Activated T-cell treated with anti-CD3 and anti-CD28 coated beads, Interleukin-2, amount 50 U/mL, for 24 hours (primary cell): ENCODE measurements around the gene XYLT1.

Experiments used
- DNase-seq: peaks from one replicate; pipeline ENCODE4 v3.0.0-alpha.2; 2020
- H3K27ac Mint-ChIP-seq: 2 replicates; pipeline ENCODE4 v1.8.0; 2020; ENCODE audit warnings: mild to moderate bottlenecking, mixed read lengths
- H3K27me3 Mint-ChIP-seq: 2 replicates; pipeline ENCODE4 v1.8.0; 2020; ENCODE audit warnings: mixed read lengths
- H3K36me3 Mint-ChIP-seq: 2 replicates; pipeline ENCODE4 v1.8.0; 2020; ENCODE audit warnings: low read depth, mixed read lengths
- H3K4me1 Mint-ChIP-seq: 2 replicates; pipeline ENCODE4 v1.8.0; 2020; ENCODE audit warnings: low read depth, mixed read lengths
- H3K4me3 Mint-ChIP-seq: 2 replicates; pipeline ENCODE4 v1.8.0; 2020; ENCODE audit warnings: mild to moderate bottlenecking, moderate library complexity, mixed read lengths
- H3K9me3 Mint-ChIP-seq: 2 replicates; pipeline ENCODE4 v1.8.0; 2020; ENCODE audit warnings: mixed read lengths

The XYLT1 gene

DNA sequence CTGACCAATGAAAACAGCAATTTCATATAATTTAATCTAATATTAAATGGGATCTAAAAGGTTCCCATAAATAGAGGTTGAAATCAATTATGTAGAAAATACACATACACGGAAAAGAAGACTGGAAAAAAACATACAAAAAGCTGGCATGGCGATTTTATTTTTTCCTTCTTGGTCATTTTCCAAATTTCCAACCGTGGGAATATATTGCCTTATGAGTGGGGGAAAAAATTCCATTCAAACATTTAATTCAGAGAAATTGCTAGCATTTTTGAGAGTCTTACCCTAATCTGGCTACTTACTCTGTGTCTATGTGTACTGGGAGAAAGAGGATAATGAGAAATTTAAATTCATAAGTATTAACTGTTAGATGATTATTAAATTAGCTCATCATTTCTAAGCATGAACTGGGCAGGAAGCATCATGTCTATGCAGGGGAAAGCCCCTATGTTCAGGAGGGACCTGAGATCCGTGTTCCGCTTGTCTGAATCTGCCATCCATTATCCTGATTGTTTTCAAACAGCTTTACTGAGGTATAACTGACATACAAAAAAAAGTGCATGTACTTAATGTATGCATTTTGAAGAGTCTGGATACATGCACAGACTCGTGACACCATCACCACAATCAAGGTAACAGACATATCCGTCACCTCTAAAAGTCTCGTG, 145.2 kb downstream of the XYLT1 start:
- Mint-ChIP-seq H3K36me3 (no peaks in the 10 kb centered on the region), H3K27me3 (no peaks in the 10 kb centered on the region), H3K9me3 (no peaks in the 10 kb centered on the region), H3K4me3 (no peak overlapping the region), H3K4me1 (peaks cover 15% of the 10 kb centered on the region), H3K27ac (no peak overlapping the region)
- no peak for DNase-seq

DNA sequence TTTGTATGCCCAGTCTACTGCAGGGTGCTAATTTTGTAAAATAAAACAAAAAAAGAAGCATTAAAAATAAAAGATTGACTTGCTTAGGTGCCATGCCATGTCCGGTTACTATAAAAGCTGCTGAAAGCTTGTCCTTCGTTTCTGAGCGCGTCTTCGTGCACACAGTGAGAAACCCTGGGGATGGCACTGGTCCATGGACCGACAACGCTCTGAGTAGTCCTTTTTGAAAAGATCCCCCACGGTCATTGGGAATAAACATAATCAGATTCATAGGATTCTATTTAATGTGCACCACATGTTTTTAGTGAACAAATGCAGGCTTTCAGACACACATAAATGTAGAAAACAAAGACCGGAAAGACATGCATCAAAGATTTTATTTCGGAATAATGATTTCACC, 146.3 kb downstream of the XYLT1 start:
- H3K4me1 Mint-ChIP-seq = peaks cover 19% of the 10 kb centered on the region
- no peaks in the 10 kb centered on the region for H3K9me3 Mint-ChIP-seq
- no peaks in the 10 kb centered on the region for H3K27me3 Mint-ChIP-seq
- no peak overlapping the region for H3K4me3 Mint-ChIP-seq
- no peak overlapping the region for H3K27ac Mint-ChIP-seq
- H3K36me3 Mint-ChIP-seq = no peaks in the 10 kb centered on the region
- DNase-seq = no peak

DNA sequence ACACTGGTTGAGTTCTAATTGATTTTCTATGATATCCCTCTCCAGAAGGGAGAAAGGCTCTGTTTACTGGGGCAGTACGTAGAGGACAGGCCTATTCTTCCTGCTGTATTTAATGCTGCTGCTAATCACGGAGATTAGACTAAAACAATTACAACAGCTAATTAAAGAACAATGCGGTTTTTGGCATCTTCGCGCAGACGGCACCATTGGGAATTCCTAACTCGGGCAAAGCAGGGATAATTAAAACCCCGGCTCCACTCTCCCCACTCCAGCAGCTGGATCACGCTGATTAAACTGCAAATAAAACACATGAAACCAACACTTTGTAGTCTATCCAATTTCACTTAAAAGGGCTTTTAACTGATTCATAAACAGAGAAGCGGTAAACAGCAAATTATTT, 147.6 kb downstream of the XYLT1 start:
- DNase-seq = no peak
- Mint-ChIP-seq H3K36me3 (no peaks in the 10 kb centered on the region), H3K27me3 (no peaks in the 10 kb centered on the region), H3K27ac (no peak overlapping the region), H3K4me3 (no peak overlapping the region), H3K9me3 (no peaks in the 10 kb centered on the region), H3K4me1 (peaks cover 15% of the 10 kb centered on the region)

DNA sequence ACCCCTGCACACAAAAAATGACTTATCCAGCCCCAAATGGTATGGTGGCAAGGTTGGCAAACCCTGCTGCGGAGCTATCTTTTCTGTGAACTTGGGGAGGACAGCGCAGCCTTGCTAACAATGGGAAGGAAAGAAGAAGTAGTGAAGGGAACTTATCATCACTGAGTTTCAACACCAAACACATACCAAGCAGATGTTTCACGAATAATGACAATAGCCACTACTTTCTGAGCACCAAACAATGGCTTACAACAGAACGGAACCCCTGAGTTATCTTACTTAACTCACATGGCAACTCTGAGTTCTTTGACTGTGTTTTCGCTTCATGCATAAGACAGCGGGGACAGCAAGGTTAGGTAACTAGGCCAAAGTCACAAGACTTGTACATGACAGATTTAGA, 148.9 kb downstream of the XYLT1 start:
- no peaks in the 10 kb centered on the region for H3K9me3 Mint-ChIP-seq
- no peak for DNase-seq
- H3K36me3 Mint-ChIP-seq = no peaks in the 10 kb centered on the region
- no peak overlapping the region for H3K4me3 Mint-ChIP-seq
- no peak overlapping the region for H3K27ac Mint-ChIP-seq
- no peaks in the 10 kb centered on the region for H3K27me3 Mint-ChIP-seq
- peaks cover 12% of the 10 kb centered on the region for H3K4me1 Mint-ChIP-seq

DNA sequence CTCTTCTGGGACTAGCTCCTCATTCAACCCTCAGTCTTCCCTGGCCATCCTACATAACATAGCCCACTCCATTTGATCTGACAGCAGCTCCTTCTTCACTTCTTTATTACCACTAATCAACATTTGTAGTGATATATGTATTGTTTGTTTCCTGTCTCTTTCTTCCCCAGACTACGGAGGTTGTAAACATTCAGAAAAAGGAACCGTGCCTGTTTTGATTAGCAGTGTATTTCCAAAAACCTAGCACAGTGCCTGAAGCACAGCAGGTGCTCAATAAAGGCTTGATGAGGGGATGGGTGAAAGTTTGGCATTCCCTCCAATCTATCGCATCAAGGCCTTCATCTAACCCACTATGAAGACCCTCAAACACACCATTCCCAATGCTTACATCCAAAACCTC, 150.8 kb downstream of the XYLT1 start:
- no peak for DNase-seq
- H3K27me3 Mint-ChIP-seq = no peaks in the 10 kb centered on the region
- H3K27ac Mint-ChIP-seq = no peak overlapping the region
- no peaks in the 10 kb centered on the region for H3K9me3 Mint-ChIP-seq
- H3K4me3 Mint-ChIP-seq = no peak overlapping the region
- peaks cover 12% of the 10 kb centered on the region for H3K4me1 Mint-ChIP-seq
- H3K36me3 Mint-ChIP-seq = no peaks in the 10 kb centered on the region

DNA sequence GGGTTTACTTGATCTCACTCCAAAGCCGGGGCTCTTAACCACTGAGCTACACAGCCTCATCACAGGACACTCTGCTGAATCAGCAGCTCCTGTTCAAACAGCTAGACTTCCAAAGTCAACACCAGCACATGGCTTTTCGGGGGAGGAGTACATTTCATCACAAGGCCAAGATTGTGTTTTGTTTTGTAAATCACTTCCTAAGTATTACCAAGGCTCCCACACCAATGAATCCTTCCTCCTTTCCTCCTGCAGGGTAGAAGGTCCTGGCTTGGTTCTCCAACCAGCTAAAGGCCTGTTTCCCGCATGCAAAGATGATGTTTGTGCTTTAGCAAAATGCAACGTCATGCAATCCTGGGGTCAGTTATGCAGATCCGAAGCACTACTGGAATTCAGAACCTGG, 152.5 kb downstream of the XYLT1 start:
- no peak for DNase-seq
- H3K27ac Mint-ChIP-seq = no peak overlapping the region
- H3K27me3 Mint-ChIP-seq = no peaks in the 10 kb centered on the region
- H3K9me3 Mint-ChIP-seq = no peaks in the 10 kb centered on the region
- peaks cover 29% of the 10 kb centered on the region for H3K4me1 Mint-ChIP-seq
- H3K36me3 Mint-ChIP-seq = no peaks in the 10 kb centered on the region
- no peak overlapping the region for H3K4me3 Mint-ChIP-seq

DNA sequence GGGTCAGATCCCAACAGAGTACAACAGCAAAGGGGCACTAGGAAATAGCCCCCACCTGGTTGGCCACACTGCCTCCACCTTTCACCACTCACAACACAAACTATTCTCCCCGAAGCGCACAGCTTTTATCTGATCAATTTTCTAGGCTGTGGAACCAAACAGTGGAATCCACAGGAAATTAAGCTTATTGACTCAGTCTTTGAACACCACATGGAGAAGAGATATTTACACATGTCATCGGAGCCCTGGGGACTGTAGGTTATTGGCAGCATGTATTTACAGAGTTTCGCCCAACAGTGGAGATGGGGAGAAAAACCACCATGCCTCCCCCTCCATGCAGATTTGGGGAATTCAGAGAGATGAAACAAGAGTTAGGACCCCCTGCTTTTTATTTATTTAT, 154.8 kb downstream of the XYLT1 start:
- Mint-ChIP-seq H3K27me3 (no peaks in the 10 kb centered on the region), H3K27ac (no peak overlapping the region), H3K9me3 (no peaks in the 10 kb centered on the region), H3K4me3 (no peak overlapping the region), H3K36me3 (no peaks in the 10 kb centered on the region), H3K4me1 (peaks cover 49% of the 10 kb centered on the region)
- DNase-seq = no peak

DNA sequence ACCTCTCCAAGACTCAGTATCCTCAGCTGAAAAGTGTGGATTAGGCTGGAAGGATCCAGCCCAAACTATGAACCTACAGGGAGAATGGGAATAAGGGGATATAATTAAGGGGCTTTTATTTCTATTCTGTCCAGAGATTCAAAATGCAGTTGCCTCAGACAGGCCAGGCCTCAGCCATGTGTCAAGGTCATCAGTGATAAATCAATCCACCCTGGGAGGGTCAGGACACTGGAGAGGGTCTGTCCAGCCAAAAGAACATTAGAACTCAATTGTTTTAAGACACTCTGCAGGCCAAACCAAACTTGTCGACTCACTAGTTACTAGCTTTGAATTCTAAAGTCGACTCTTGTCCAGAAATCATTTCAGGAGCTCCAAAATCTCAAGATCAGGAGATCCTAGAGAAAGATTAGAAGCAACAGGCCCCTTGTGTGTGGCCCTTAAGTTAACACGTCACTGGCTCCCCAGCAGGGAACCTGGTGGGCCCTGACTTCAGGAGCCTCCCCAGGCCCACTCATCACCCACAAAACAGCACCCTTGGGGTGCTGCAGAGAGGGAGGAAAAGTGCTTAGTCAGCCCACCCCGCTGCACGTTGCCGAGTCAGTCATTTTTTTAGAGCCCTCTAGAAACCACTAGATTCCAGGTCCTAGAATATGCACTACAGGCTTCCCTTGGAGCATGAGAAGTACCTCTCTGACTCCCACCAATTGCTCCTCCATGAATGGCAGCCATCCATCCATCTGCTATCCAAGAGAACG, 156.8 kb downstream of the XYLT1 start:
- H3K9me3 Mint-ChIP-seq = no peaks in the 10 kb centered on the region
- H3K4me3 Mint-ChIP-seq = no peak overlapping the region
- DNase-seq = no peak
- no peaks in the 10 kb centered on the region for H3K36me3 Mint-ChIP-seq
- peak overlapping the region; percentile 6 for H3K27ac Mint-ChIP-seq
- H3K27me3 Mint-ChIP-seq = no peaks in the 10 kb centered on the region
- H3K4me1 Mint-ChIP-seq = peaks cover 49% of the 10 kb centered on the region

DNA sequence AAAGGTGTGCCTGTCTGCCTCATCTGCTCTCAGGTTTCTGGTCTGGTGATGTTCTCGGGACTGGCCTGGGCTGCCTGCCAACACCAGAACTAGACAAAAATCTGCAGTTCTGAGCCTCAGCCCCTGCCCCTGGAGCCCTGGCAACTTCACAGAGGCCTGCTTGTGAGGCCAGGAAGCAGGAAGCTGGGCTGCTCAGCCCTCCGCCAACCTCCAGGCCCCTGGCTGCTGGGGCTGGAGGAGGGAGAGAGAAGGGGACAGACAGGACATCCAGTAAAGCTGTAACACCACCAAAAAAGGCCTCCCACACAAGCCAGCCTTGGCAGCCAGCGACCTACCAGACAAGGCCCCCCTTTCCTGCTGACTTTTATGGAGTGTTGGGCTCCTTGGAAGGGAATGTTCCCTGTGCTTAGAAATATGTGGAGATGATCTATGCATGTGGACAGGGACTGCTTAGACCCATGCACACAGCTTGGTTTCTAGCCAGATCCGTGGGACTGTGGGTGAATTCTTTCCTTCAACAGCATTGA, 157.6 kb downstream of the XYLT1 start:
- Mint-ChIP-seq H3K4me3 (no peak overlapping the region), H3K4me1 (peaks cover 49% of the 10 kb centered on the region), H3K27ac (no peak overlapping the region), H3K9me3 (no peaks in the 10 kb centered on the region), H3K27me3 (no peaks in the 10 kb centered on the region), H3K36me3 (no peaks in the 10 kb centered on the region)
- DNase-seq = no peak

DNA sequence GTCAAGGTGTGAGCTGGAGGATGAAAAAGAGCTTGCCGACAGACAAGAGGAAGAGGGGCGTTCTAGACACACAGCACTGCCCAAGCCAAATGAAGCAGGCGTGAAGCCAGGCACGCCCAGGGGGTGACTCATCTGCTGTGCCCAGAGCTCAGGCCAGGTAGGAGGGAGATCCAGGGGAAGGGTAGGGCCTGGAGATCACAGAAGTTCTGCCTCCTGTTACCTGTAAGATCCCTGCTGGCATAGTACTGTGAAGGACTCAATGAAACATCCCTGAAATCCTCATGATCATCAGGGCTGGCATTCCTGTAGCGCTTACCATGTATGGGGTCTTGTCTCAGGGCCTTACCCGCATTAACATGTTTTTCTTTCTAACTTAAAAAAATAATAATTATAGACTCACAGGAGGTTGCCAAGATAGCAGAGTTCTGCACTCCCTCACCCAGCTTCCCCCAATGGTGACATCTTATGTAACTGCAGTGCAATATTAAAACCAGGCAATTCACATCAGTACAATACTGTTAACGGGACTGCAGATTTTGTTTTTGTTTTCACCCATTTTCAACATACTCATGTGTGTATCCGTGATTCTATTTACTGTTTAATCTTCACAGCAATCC, 158.6 kb downstream of the XYLT1 start:
- Mint-ChIP-seq H3K4me3 (no peak overlapping the region), H3K27ac (no peak overlapping the region), H3K4me1 (peaks cover 52% of the 10 kb centered on the region), H3K27me3 (no peaks in the 10 kb centered on the region), H3K9me3 (no peaks in the 10 kb centered on the region), H3K36me3 (no peaks in the 10 kb centered on the region)
- DNase-seq = no peak

DNA sequence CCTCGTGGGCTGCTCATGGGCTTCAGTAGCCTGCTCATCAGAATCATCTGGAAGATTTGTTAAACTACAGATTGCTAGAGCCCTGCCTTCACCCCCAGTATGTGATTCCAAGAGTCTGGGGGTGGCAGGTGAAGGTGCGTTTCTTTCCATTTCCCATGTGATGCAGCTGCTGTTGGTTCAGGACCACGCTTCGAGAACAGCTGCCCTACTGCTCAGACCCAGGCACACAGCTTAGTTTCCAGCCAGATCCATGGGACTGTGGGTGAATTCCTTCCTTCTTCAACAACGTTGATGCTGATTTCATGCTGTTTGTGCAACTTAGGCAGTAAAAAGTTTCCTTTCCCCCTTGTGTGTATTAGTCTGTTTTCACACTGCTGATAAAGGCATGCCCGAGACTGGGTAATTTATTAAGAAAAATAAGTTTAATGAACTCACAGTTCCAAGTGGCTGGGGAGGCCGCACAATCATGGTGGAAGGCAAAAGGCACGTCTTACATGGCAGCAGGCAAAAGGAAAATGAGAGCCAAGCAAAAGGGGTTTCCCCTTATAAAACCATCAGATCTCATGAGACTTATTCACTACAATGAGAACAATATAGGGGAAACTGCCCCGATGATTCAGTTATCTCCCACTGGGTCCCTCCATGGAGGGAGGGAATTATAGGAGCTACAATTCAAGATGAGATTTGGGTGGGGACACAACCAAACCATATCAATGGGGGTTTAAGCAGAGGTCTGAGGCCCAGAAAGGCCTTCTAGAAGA, 159.2 kb downstream of the XYLT1 start:
- H3K9me3 Mint-ChIP-seq = no peaks in the 10 kb centered on the region
- no peak for DNase-seq
- no peak overlapping the region for H3K27ac Mint-ChIP-seq
- H3K4me3 Mint-ChIP-seq = no peak overlapping the region
- H3K27me3 Mint-ChIP-seq = no peaks in the 10 kb centered on the region
- H3K36me3 Mint-ChIP-seq = no peaks in the 10 kb centered on the region
- peaks cover 55% of the 10 kb centered on the region for H3K4me1 Mint-ChIP-seq

DNA sequence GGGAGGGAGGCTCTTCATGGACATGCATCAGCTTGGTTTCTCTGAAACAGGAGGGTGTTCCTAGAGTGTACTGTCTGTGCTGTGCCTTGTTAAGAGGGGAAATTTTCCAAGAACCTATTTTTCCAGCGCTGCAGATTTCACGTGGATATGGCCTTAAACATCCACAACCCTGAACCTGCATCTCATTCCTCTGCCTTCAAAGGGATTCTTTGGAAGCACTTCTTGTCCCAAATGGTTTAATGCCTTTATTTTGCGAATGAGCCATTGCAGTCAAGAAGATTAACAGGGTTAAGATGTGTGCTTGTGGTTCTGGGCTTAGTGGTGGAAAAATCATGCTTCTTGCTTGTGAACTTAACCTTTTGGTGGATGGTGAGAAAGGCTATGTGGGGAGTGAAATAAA, 161.2 kb downstream of the XYLT1 start:
- H3K9me3 Mint-ChIP-seq = no peaks in the 10 kb centered on the region
- H3K36me3 Mint-ChIP-seq = no peaks in the 10 kb centered on the region
- DNase-seq = no peak
- peaks cover 63% of the 10 kb centered on the region for H3K4me1 Mint-ChIP-seq
- H3K27me3 Mint-ChIP-seq = no peaks in the 10 kb centered on the region
- H3K27ac Mint-ChIP-seq = no peak overlapping the region
- no peak overlapping the region for H3K4me3 Mint-ChIP-seq

DNA sequence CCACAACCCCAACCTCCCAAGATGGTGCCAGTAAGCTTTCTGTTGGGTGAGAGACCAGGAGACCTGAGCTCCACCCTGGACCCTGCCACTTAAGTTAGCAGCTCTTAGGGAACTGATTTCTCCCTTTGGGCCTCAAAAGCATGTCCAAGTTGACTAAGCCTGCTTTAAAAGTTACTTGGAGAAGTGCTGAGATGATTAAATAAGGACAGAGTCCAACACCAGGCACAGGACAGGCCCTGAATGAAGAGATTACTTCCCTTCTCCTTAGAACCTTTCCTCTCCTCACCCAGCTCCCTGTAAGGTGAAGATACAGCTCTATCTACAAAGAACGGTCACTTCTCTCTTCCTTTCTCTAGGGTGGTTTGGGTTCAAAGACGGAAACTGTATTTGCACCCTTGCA, 162.6 kb downstream of the XYLT1 start:
- Mint-ChIP-seq H3K36me3 (no peaks in the 10 kb centered on the region), H3K4me3 (no peak overlapping the region), H3K27me3 (no peaks in the 10 kb centered on the region), H3K27ac (no peak overlapping the region), H3K9me3 (no peaks in the 10 kb centered on the region), H3K4me1 (peaks cover 63% of the 10 kb centered on the region)
- DNase-seq = no peak

DNA sequence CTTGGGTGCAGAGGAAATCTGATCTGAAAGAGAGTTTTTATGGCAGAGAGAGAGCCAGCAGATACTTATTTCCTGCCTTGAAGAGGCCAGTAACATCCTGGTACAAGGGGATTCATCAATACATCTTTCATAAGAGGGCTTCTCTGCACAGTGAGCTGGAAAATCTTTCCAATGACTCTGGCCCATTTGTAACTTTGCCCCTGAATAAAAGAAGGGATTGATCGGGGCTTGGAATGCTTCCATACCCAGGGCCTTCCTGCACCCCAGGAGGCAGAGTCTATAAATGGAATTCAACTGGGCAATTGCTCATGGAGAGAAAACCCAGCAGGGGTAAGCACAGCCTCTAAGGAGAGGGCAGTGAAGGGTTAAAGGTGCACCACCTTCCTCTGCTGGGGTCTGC, 163.3 kb downstream of the XYLT1 start:
- no peak for DNase-seq
- H3K4me3 Mint-ChIP-seq = no peak overlapping the region
- no peaks in the 10 kb centered on the region for H3K27me3 Mint-ChIP-seq

More for the DNA sequence above, 163.3 kb downstream of the XYLT1 start:
- no peaks in the 10 kb centered on the region for H3K36me3 Mint-ChIP-seq
- H3K27ac Mint-ChIP-seq = no peak overlapping the region
- H3K9me3 Mint-ChIP-seq = no peaks in the 10 kb centered on the region
- H3K4me1 Mint-ChIP-seq = peaks cover 63% of the 10 kb centered on the region
